HEK293 (cell line): ENCODE measurements around the gene PSTPIP2.

Experiments
- CTCF ChIA-PET: fragments of 350-600 bp; formaldehyde crosslinking; extraction: SDS; loops from one replicate; lab custom pipeline; 2021; ENCODE audit warnings: antibody characterized with exemption; lab: Yijun Ruan, JAX
- POLR2A ChIA-PET: fragments of 300-600 bp; formaldehyde crosslinking; extraction: SDS; loops from one replicate; lab custom pipeline; 2020; ENCODE audit warnings: antibody characterized with exemption, inconsistent platforms; lab: Yijun Ruan, JAX
- H3K27ac ChIP-seq: fragments of 200-500 bp; sonication (Bioruptor generic); 2 replicates; pipeline ENCODE4 v1.5.1; 2014; ENCODE audit warnings: low read depth, low read length, control low read depth, inconsistent platforms; ENCODE audit errors: extremely low read depth
- H3K36me3 ChIP-seq, 2 experiments: fragments of 200-500 bp in 1 of 2; sonication (Bioruptor generic) in 1 of 2; 1 replicate in 1 of 2; 2 replicates in 1 of 2; pipeline ENCODE4 v1.5.1; 2014 to 2017; ENCODE audit warnings: inconsistent platforms in 2 of 2, low read length in 2 of 2; ENCODE audit not compliant: control insufficient read depth in 2 of 2, insufficient read depth in 1 of 2
- H3K4me1 ChIP-seq: fragments of 200-500 bp; sonication (Bioruptor generic); 2 replicates; pipeline ENCODE4 v1.5.1; 2014; ENCODE audit warnings: mild to moderate bottlenecking, low read length, inconsistent platforms; ENCODE audit not compliant: control insufficient read depth, insufficient read depth
- H3K4me3 ChIP-seq: 2 replicates; pipeline ENCODE4 v1.5.1; 2011; ENCODE audit warnings: low read depth, mild to moderate bottlenecking, control low read depth, low read length, moderate library complexity
- H3K9me3 ChIP-seq: fragments of 200-500 bp; sonication (Bioruptor generic); 2 replicates; pipeline ENCODE4 v1.5.1; 2014; ENCODE audit warnings: low read depth, low read length, inconsistent platforms; ENCODE audit not compliant: control insufficient read depth, insufficient read depth
- AEBP2 ChIP-seq: fragments of 450-650 bp; formaldehyde crosslinking; IDR thresholded peaks from 2 replicates; pipeline ENCODE4 v1.5.1; 2016; ENCODE audit warnings: missing biosample characterization, missing genetic modification characterization, borderline replicate concordance
- CTCF ChIP-seq: fragments of 450-650 bp; formaldehyde crosslinking; IDR thresholded peaks from 2 replicates; pipeline ENCODE4 v1.5.1; 2016; ENCODE audit warnings: missing biosample characterization, missing genetic modification characterization
- GLIS2 ChIP-seq: fragments of 450-650 bp; formaldehyde crosslinking; IDR thresholded peaks from 2 replicates; pipeline ENCODE4 v1.5.1; 2016; ENCODE audit warnings: missing biosample characterization, missing genetic modification characterization
- PRDM6 ChIP-seq: fragments of 450-650 bp; formaldehyde crosslinking; IDR thresholded peaks from 2 replicates; pipeline ENCODE4 v1.5.1; 2017; ENCODE audit warnings: missing biosample characterization, missing genetic modification characterization
- REST ChIP-seq: fragments of 450-650 bp; formaldehyde crosslinking; IDR thresholded peaks from 2 replicates; pipeline ENCODE4 v1.5.1; 2016; ENCODE audit warnings: missing biosample characterization, missing genetic modification characterization
- ZBTB10 ChIP-seq: fragments of 450-650 bp; formaldehyde crosslinking; IDR thresholded peaks from 2 replicates; pipeline ENCODE4 v1.5.1; 2016; ENCODE audit warnings: missing biosample characterization, missing genetic modification characterization
- ZNF10 ChIP-seq: fragments of 450-650 bp; formaldehyde crosslinking; IDR thresholded peaks from 2 replicates; pipeline ENCODE4 v1.5.1; 2017; ENCODE audit warnings: missing biosample characterization, missing genetic modification characterization
- ZNF133 ChIP-seq: fragments of 450-650 bp; formaldehyde crosslinking; IDR thresholded peaks from 2 replicates; pipeline ENCODE4 v1.5.1; 2016; ENCODE audit warnings: missing biosample characterization, missing genetic modification characterization
- ZNF157 ChIP-seq: fragments of 450-650 bp; formaldehyde crosslinking; IDR thresholded peaks from 2 replicates; pipeline ENCODE4 v1.5.1; 2016; ENCODE audit warnings: missing biosample characterization, missing genetic modification characterization
- ZNF174 ChIP-seq: fragments of 450-650 bp; formaldehyde crosslinking; IDR thresholded peaks from 2 replicates; pipeline ENCODE4 v1.5.0; 2017; ENCODE audit warnings: missing biosample characterization, mild to moderate bottlenecking, missing genetic modification characterization
- ZNF239 ChIP-seq: fragments of 450-650 bp; formaldehyde crosslinking; IDR thresholded peaks from 2 replicates; pipeline ENCODE4 v1.5.1; 2016; ENCODE audit warnings: missing biosample characterization, missing genetic modification characterization
- ZNF555 ChIP-seq: fragments of 450-650 bp; formaldehyde crosslinking; conservative IDR thresholded peaks from 2 replicates; pipeline ENCODE4 v1.5.1; 2017; ENCODE audit warnings: missing biosample characterization, mild to moderate bottlenecking, missing genetic modification characterization, inconsistent platforms
- ZNF664 ChIP-seq: fragments of 450-650 bp; formaldehyde crosslinking; IDR thresholded peaks from 2 replicates; pipeline ENCODE4 v1.5.1; 2016; ENCODE audit warnings: missing biosample characterization, missing genetic modification characterization
- ZNF776 ChIP-seq: fragments of 450-650 bp; formaldehyde crosslinking; IDR thresholded peaks from 2 replicates; pipeline ENCODE4 v1.5.0; 2017; ENCODE audit warnings: missing biosample characterization, missing genetic modification characterization, borderline replicate concordance
- TF ChIP-seq, protein P1 (sequence below): fragments of 450-650 bp; formaldehyde crosslinking; IDR thresholded peaks from 2 replicates; pipeline ENCODE4 v1.5.1; 2016; ENCODE audit warnings: missing biosample characterization, missing genetic modification characterization, borderline replicate concordance

PSTPIP2 gene

GRCh38 chr18:45958027-45958426 is 114.0 kb downstream of the PSTPIP2 start (continued):
- no peak for TF ChIP-seq AEBP2 (tag by site-specific recombination)

- CTCF ChIA-PET, result interaction anchor here (0.8 to 1.2 kb wide), 2 partner anchors 33 to 266 kb away, joined by 3 read pairs; no protein-coding TSS in a partner anchor
- TF ChIP-seq PRDM6 (tag by site-specific recombination) (0 out of 2 replicates have a peak, but pooled peaks have one; percentile 46), ZNF10 (tag by site-specific recombination) (no peak)
- no peaks in the 10 kb centered on the region for H3K9me3 ChIP-seq
- H3K4me3 ChIP-seq, result no peak overlapping the region
- H3K36me3 ChIP-seq, result peaks cover 14 to 33% of the 10 kb centered on the region in 2 experiments; a peak in 2 of 3 replicates
- no peak overlapping the region for H3K27ac ChIP-seq
- H3K4me1 ChIP-seq, result no peaks in the 10 kb centered on the region
- POLR2A ChIA-PET, result no interaction called here
Observed at GRCh38 chr18:45957100-45957499, 115.0 kb downstream of the PSTPIP2 start.

DNA sequence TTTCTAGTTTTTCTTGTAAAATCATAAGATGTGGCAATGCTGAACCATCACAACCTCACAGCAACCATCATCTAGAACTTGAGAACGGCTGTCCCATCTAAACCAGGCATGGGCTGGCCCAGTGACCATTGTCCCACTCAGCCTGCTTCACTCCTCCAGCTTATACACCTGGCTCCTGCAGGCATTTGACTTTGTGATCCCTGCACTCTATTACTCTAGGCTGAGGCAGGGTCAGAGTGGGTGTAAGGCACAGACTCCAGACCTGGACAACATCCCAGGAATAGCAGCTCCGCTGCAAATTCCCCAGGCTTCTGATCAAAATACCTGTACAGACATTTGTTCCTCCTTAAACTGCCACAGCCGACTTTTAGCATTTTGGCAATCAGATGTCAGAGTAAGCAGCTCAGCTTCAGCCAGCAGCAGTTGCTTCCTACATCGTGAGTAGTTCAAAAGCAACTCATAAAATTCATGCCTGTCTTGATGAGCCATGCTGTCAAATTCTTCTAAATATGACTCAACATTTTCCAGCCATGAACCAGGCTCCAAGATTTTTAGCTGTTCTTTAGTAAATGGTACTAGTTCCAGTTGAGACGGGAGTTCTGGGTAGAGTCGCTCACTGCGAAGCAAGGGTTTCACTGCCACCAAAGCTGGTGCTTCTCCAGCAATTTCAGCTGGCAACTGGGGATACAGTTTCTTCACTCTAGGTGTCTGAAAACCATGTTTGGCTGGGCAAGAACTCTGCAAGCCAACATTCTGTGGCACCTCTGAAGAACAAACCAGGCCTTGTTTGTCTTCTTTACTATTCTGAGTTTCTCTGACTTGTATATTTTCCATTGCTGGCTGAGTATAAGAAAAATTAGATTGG is 117.8 kb downstream of the PSTPIP2 start:
- H3K4me3 ChIP-seq, result no peak overlapping the region
- CTCF ChIA-PET, result interaction anchor here (1.8 kb wide), 1 partner anchor 119 kb away, joined by 7 read pairs; no protein-coding TSS in a partner anchor
- peaks cover 25 to 54% of the 10 kb centered on the region in 2 experiments for H3K36me3 ChIP-seq
- no peaks in the 10 kb centered on the region for H3K9me3 ChIP-seq
- POLR2A ChIA-PET, result no interaction called here
- no peak overlapping the region for H3K27ac ChIP-seq
- H3K4me1 ChIP-seq, result no peaks in the 10 kb centered on the region
- TF ChIP-seq ZNF174 (tag by site-specific recombination) (no peak), ZNF776 (tag by site-specific recombination) (no peak), ZNF133 (tag by site-specific recombination) (no peak), ZNF555 (no peak), ZNF157 (tag by site-specific recombination) (no peak), GLIS2 (no peak), ZBTB10 (tag by site-specific recombination) (no peak), CTCF (tag by site-specific recombination) (no peak), REST (tag by site-specific recombination) (no peak), ZNF664 (tag by site-specific recombination) (no peak), ZNF239 (no peak)
- TF ChIP-seq, protein P1, sequence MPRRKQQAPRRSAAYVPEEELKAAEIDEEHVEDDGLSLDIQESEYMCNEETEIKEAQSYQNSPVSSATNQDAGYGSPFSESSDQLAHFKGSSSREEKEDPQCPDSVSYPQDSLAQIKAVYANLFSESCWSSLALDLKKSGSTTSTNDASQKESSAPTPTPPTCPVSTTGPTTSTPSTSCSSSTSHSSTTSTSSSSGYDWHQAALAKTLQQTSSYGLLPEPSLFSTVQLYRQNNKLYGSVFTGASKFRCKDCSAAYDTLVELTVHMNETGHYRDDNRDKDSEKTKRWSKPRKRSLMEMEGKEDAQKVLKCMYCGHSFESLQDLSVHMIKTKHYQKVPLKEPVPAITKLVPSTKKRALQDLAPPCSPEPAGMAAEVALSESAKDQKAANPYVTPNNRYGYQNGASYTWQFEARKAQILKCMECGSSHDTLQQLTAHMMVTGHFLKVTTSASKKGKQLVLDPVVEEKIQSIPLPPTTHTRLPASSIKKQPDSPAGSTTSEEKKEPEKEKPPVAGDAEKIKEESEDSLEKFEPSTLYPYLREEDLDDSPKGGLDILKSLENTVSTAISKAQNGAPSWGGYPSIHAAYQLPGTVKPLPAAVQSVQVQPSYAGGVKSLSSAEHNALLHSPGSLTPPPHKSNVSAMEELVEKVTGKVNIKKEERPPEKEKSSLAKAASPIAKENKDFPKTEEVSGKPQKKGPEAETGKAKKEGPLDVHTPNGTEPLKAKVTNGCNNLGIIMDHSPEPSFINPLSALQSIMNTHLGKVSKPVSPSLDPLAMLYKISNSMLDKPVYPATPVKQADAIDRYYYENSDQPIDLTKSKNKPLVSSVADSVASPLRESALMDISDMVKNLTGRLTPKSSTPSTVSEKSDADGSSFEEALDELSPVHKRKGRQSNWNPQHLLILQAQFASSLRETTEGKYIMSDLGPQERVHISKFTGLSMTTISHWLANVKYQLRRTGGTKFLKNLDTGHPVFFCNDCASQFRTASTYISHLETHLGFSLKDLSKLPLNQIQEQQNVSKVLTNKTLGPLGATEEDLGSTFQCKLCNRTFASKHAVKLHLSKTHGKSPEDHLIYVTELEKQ, result no peak
